ENCODE data around the gene UBE4A. TPM values are rescaled to one million over a fixed set of nuclear protein-coding genes. Genes with fewer than 3 reads are reported as not detected.

Gene UBE4A
- total RNA-seq, 2 donors from 2014 or later: 39.6 to 42.6 TPM

DNA sequence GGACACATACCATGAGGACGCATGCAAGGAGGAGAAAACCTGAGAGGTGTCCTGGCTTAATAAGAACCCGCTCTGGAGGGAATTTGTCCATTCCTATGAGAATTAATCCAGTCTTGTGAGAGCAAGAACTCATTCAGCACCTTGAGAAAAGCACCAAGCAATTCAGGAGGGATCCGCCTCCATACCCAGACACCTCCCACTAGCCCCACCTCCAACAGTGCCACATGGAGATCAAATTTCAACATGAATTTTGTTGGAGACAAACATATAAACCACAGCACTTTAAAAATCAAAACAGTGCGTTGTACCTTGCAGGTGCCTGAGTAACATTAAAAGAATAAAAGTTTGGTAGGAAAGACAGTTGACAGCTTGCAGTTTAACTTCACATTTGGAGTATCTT, 11.4 kb downstream of the UBE4A start:
- H3K9me3 ChIP-seq (ENCODE audit: control insufficient read depth, low read length): no peaks in the 10 kb centered on the region
- Mint-ChIP-seq H3K27me3 (ENCODE audit: insufficient read depth) (no peaks in the 10 kb centered on the region), H3K36me3 (ENCODE audit: low read depth) (peaks cover 77% of the 10 kb centered on the region), H3K9me3 (no peaks in the 10 kb centered on the region), H3K4me1 (no peaks in the 10 kb centered on the region), H3K27ac (no peak overlapping the region), H3K4me3 (no peak overlapping the region)
- H3K4me1 ChIP-seq (ENCODE audit: control insufficient read depth, insufficient read depth, low read length): no peaks in the 10 kb centered on the region
- H3K27me3 ChIP-seq (ENCODE audit: control insufficient read depth, insufficient read depth, low read length, poor library complexity, severe bottlenecking): no peaks in the 10 kb centered on the region
- H3K36me3 ChIP-seq (ENCODE audit: control insufficient read depth, insufficient read depth, low read length): peaks cover 93% of the 10 kb centered on the region
- WGBS, 2 experiments (ENCODE audit: insufficient coverage in 1 of 2, insufficient read length in 1 of 2): 83 to 91% methylated on average over 2 to 4 of the region's 4 CpGs
- no peak overlapping the region for H3K27ac ChIP-seq (ENCODE audit: low read depth, low read length)
- TF ChIP-seq, protein P1, sequence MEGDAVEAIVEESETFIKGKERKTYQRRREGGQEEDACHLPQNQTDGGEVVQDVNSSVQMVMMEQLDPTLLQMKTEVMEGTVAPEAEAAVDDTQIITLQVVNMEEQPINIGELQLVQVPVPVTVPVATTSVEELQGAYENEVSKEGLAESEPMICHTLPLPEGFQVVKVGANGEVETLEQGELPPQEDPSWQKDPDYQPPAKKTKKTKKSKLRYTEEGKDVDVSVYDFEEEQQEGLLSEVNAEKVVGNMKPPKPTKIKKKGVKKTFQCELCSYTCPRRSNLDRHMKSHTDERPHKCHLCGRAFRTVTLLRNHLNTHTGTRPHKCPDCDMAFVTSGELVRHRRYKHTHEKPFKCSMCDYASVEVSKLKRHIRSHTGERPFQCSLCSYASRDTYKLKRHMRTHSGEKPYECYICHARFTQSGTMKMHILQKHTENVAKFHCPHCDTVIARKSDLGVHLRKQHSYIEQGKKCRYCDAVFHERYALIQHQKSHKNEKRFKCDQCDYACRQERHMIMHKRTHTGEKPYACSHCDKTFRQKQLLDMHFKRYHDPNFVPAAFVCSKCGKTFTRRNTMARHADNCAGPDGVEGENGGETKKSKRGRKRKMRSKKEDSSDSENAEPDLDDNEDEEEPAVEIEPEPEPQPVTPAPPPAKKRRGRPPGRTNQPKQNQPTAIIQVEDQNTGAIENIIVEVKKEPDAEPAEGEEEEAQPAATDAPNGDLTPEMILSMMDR (conservative IDR thresholded peaks at IDR 0.05): no peak
- peak; percentile 57 for DNase-seq
- H3K9ac ChIP-seq (ENCODE audit: extremely low read depth, low read length, poor library complexity, severe bottlenecking): no peak overlapping the region
- H3K4me3 ChIP-seq (ENCODE audit: low read length): no peak overlapping the region

DNA sequence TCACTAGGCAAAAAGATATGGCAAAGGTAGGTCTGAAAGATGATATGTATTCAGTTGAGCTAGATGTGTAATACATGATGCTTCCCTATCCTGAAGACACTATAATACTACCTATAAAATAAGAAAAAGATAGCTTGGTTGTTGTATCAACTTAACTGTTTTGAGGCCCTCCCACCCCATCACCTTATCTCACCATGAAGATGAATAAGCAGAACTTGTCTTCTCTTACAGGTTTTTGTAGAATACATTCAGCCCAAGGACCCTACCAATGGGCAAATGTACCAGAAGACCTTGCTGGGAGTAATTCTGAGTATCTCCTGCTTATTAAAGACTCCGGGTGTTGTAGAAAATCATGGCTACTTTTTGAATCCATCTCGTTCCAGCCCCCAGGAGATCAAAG, 13.9 kb downstream of the UBE4A start:
- no peak overlapping the region for H3K27ac ChIP-seq (ENCODE audit: low read depth, low read length)
- Mint-ChIP-seq H3K27ac (no peak overlapping the region), H3K4me3 (no peak overlapping the region), H3K4me1 (no peaks in the 10 kb centered on the region), H3K27me3 (ENCODE audit: insufficient read depth) (no peaks in the 10 kb centered on the region), H3K36me3 (ENCODE audit: low read depth) (peaks cover 79% of the 10 kb centered on the region), H3K9me3 (no peaks in the 10 kb centered on the region)
- H3K4me3 ChIP-seq (ENCODE audit: low read length): no peak overlapping the region
- no peaks in the 10 kb centered on the region for H3K4me1 ChIP-seq (ENCODE audit: control insufficient read depth, insufficient read depth, low read length)
- 96 to 100% methylated on average over 2 of the region's 2 CpGs for WGBS, 2 experiments (ENCODE audit: insufficient coverage in 1 of 2, insufficient read length in 1 of 2)
- TF ChIP-seq, protein P1 (conservative IDR thresholded peaks at IDR 0.05): no peak
- H3K27me3 ChIP-seq (ENCODE audit: control insufficient read depth, insufficient read depth, low read length, poor library complexity, severe bottlenecking): no peaks in the 10 kb centered on the region
- DNase-seq: no peak
- no peaks in the 10 kb centered on the region for H3K9me3 ChIP-seq (ENCODE audit: control insufficient read depth, low read length)
- H3K9ac ChIP-seq (ENCODE audit: extremely low read depth, low read length, poor library complexity, severe bottlenecking): no peak overlapping the region
- peaks cover 87% of the 10 kb centered on the region for H3K36me3 ChIP-seq (ENCODE audit: control insufficient read depth, insufficient read depth, low read length)

DNA sequence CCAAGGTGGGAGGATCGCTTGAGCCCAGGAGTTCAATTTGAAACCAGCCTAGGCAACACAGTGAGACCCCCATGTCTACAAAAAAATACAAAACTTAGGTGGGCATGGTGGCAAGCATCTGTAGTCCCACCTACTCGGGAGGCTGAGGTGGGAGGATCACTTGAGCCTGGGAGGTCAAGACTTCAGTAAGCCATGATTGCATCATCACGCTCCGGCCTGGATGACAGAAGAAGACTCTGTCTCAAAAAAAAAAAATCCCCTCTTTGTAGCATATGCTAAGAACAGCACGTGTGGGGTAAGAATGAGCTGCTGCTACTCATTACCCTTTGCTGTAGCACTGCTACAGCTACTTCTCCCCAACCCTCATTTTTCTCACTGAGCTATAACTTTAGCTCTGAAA, 14.5 kb downstream of the UBE4A start:
- no peaks in the 10 kb centered on the region for H3K27me3 Mint-ChIP-seq (ENCODE audit: insufficient read depth)
- DNase-seq: no peak
- H3K4me3 Mint-ChIP-seq: no peak overlapping the region
- no peaks in the 10 kb centered on the region for H3K27me3 ChIP-seq (ENCODE audit: control insufficient read depth, insufficient read depth, low read length, poor library complexity, severe bottlenecking)
- WGBS, 2 experiments (ENCODE audit: insufficient coverage in 1 of 2, insufficient read length in 1 of 2): 91 to 95% methylated on average over 3 to 5 of the region's 5 CpGs
- H3K4me1 Mint-ChIP-seq: no peaks in the 10 kb centered on the region
- no peaks in the 10 kb centered on the region for H3K4me1 ChIP-seq (ENCODE audit: control insufficient read depth, insufficient read depth, low read length)
- no peaks in the 10 kb centered on the region for H3K9me3 ChIP-seq (ENCODE audit: control insufficient read depth, low read length)
- no peaks in the 10 kb centered on the region for H3K9me3 Mint-ChIP-seq
- peaks cover 87% of the 10 kb centered on the region for H3K36me3 ChIP-seq (ENCODE audit: control insufficient read depth, insufficient read depth, low read length)
- TF ChIP-seq, protein P1 (conservative IDR thresholded peaks at IDR 0.05): no peak
- peaks cover 73% of the 10 kb centered on the region for H3K36me3 Mint-ChIP-seq (ENCODE audit: low read depth)
- no peak overlapping the region for H3K27ac ChIP-seq (ENCODE audit: low read depth, low read length)
- H3K4me3 ChIP-seq (ENCODE audit: low read length): no peak overlapping the region
- no peak overlapping the region for H3K9ac ChIP-seq (ENCODE audit: extremely low read depth, low read length, poor library complexity, severe bottlenecking)
- H3K27ac Mint-ChIP-seq: no peak overlapping the region

All from endodermal cell (in vitro differentiated cells).